ENCODE results near the gene HTT.

GRCh38 chr4:3029464-3029863, 45.0 kb upstream of the HTT start:
- no peak for TF ChIP-seq CTCF (IDR thresholded peaks at IDR 0.05)
- no peak for TF ChIP-seq POLR2A (IDR thresholded peaks at IDR 0.05)
